PC-3 (cell line): ENCODE measurements around the gene NHSL1.

ENCODE experiments used
- CTCF ChIP-seq: fragments of 300-600 bp; sonication (generic); conservative IDR thresholded peaks from 2 replicates; pipeline ENCODE4 v1.5.1; 2017; ENCODE audit warnings: antibody characterized with exemption, low read depth, mild to moderate bottlenecking, low read length
- EZH2 ChIP-seq: fragments of 300-600 bp; sonication (generic); IDR thresholded peaks from one replicate; pipeline ENCODE4 v1.6.1; 2017; ENCODE audit warnings: antibody characterized with exemption, mild to moderate bottlenecking, low read length; ENCODE audit not compliant: unreplicated experiment

GRCh38 chr6:138417493-138418117, 81.7 kb downstream of the NHSL1 start:
- TF ChIP-seq CTCF: no peak
- TF ChIP-seq EZH2: no peak
